SU-DHL-6 (cell line): ENCODE data around the gene PLXNB2.

ENCODE experiments used
- H2AFZ ChIP-seq: fragments of 200-600 bp; sonication (generic); 2 replicates; pipeline ENCODE4 v1.6.1; 2014; ENCODE audit warnings: low read depth, mild to moderate bottlenecking, moderate library complexity, mixed read lengths, antibody characterized with exemption, low read length; ENCODE audit not compliant: severe bottlenecking
- H3F3A ChIP-seq: fragments of 200-600 bp; shearing (Covaris generic); 2 replicates; pipeline ENCODE4 v1.6.0; 2016; ENCODE audit warnings: antibody characterized with exemption, mild to moderate bottlenecking; ENCODE audit not compliant: insufficient read depth
- H3K27ac ChIP-seq: fragments of 200-600 bp; sonication (generic); 2 replicates; pipeline ENCODE4 v1.5.1; 2016; ENCODE audit warnings: low read depth, mild to moderate bottlenecking, low read length, moderate library complexity, mixed read lengths
- H3K27me3 ChIP-seq: fragments of 200-600 bp; sonication (generic), shearing (Covaris generic); 2 replicates; pipeline ENCODE4 v1.6.0; 2014; ENCODE audit warnings: mild to moderate bottlenecking, low read length
- H3K36me3 ChIP-seq: fragments of 200-600 bp; sonication (generic); 2 replicates; pipeline ENCODE4 v1.6.1; 2014; ENCODE audit warnings: mild to moderate bottlenecking, low read length, mixed read lengths
- H3K4me2 ChIP-seq: fragments of 300-600, 200-600 bp; shearing (Covaris generic), sonication (generic); 2 replicates; pipeline ENCODE4 v1.6.0; 2014; ENCODE audit warnings: low read length, low read depth, mild to moderate bottlenecking; ENCODE audit not compliant: poor library complexity, severe bottlenecking
- H3K4me3 ChIP-seq: fragments of 200-600 bp; sonication (generic); 2 replicates; pipeline ENCODE4 v1.5.1; 2014; ENCODE audit warnings: antibody characterized with exemption, low read length, mild to moderate bottlenecking, mixed read lengths; ENCODE audit not compliant: insufficient read depth, poor library complexity, severe bottlenecking
- H3K79me2 ChIP-seq: fragments of 200-600 bp; sonication (generic); 2 replicates; pipeline ENCODE4 v1.6.1; 2014; ENCODE audit warnings: mild to moderate bottlenecking, low read length, moderate library complexity; ENCODE audit not compliant: insufficient read depth
- H3K9ac ChIP-seq: fragments of 200-600 bp; sonication (generic); 2 replicates; pipeline ENCODE4 v1.7.0; 2014; ENCODE audit warnings: mild to moderate bottlenecking, low read length
- H3K9me2 ChIP-seq: fragments of 200-600 bp; sonication (generic); replicated peaks from 2 replicates; pipeline ENCODE4 v1.6.1; 2014; ENCODE audit warnings: low read length; ENCODE audit not compliant: insufficient read depth
- H3K9me3 ChIP-seq: fragments of 200-600 bp; sonication (generic); 2 replicates; pipeline ENCODE4 v1.6.1; 2014; ENCODE audit warnings: low read length, mixed read lengths; ENCODE audit not compliant: insufficient read depth
- H4K20me1 ChIP-seq: fragments of 200-600 bp; sonication (generic); 2 replicates; pipeline ENCODE4 v1.6.1; 2014; ENCODE audit warnings: low read depth, mild to moderate bottlenecking, antibody characterized with exemption, low read length, moderate library complexity, mixed read lengths
- EZH2phosphoT487 ChIP-seq: fragments of 200-600 bp; sonication (generic), shearing (Covaris generic); conservative IDR thresholded peaks from 2 replicates; pipeline ENCODE4 v1.6.1; 2018; ENCODE audit warnings: mild to moderate bottlenecking, antibody characterized with exemption, low read length, moderate library complexity, mixed read lengths
- TF ChIP-seq, protein P1 (sequence below): fragments of 200-600 bp; sonication (generic); IDR thresholded peaks from one replicate; pipeline ENCODE4 v1.5.1; 2017; ENCODE audit warnings: antibody characterized with exemption, mild to moderate bottlenecking, low read length, moderate library complexity; ENCODE audit not compliant: insufficient read depth, poor library complexity, severe bottlenecking

Gene PLXNB2

DNA sequence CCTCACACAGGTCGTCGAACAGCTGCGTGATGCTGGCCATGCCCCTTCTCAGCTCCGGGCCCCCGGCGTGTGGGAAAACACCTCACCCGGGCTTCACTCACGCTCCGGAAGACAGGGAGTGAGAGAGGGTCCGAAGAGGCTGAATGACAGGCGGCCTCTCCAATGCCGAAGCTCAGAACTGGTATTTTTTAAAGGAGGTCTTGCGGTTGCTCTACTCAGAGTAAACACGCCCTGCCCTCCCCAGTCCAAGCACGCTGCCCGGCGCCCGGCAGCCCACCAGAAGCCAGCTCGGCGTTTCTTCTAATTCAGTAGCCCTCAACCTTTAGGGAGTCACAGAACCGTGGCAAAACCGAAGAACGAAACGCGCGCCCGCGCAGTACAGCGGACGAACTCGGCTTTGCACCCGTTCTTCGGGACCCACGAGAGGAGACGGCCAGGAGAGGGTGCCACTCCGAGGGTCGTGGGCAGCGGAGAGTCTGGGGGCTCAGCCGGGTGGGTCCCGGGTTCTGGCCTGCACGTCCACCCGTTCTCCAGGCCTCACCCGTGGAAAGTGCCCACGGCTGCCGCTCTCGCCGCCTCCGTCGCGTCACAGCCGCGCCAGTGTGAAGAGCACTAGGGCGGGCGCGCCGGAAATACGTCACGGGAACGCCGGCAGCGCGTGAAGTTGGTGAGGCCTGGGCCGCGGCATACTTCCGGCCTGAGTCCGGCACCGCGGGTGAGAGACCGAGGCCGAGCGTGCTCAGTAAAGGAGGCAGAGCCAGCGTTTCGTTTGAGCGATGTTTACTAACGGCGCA is 62.8 kb downstream of the PLXNB2 start, which contains the start of gene TUBGCP6:
TSS of gene TUBGCP6 (minus strand) at position 604 of the 794 bp plus-strand sequence. CDS start at position 40, 564 bp downstream.
- Histone ChIP-seq H3K9me2 (no peaks in the 10 kb centered on the region), H3K9ac (peak within 1 kb of the TSS; percentile 83), H3K27me3 (no peaks in the 10 kb centered on the region), H2AFZ (peak within 1 kb of the TSS; percentile 13), H3K27ac (peak within 1 kb of the TSS; percentile 87), H3K9me3 (no peaks in the 10 kb centered on the region), H4K20me1 (no peaks in the 10 kb centered on the region), H3F3A (peaks cover 35% of the 10 kb centered on the region), H3K4me2 (peak within 1 kb of the TSS; percentile 96), H3K79me2 (peaks cover 44% of the 10 kb centered on the region), H3K4me3 (peak within 1 kb of the TSS; percentile 86), H3K36me3 (no peaks in the 10 kb centered on the region)
- TF ChIP-seq, protein P1, sequence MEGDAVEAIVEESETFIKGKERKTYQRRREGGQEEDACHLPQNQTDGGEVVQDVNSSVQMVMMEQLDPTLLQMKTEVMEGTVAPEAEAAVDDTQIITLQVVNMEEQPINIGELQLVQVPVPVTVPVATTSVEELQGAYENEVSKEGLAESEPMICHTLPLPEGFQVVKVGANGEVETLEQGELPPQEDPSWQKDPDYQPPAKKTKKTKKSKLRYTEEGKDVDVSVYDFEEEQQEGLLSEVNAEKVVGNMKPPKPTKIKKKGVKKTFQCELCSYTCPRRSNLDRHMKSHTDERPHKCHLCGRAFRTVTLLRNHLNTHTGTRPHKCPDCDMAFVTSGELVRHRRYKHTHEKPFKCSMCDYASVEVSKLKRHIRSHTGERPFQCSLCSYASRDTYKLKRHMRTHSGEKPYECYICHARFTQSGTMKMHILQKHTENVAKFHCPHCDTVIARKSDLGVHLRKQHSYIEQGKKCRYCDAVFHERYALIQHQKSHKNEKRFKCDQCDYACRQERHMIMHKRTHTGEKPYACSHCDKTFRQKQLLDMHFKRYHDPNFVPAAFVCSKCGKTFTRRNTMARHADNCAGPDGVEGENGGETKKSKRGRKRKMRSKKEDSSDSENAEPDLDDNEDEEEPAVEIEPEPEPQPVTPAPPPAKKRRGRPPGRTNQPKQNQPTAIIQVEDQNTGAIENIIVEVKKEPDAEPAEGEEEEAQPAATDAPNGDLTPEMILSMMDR: no peak
- TF ChIP-seq EZH2phosphoT487: no peak

DNA sequence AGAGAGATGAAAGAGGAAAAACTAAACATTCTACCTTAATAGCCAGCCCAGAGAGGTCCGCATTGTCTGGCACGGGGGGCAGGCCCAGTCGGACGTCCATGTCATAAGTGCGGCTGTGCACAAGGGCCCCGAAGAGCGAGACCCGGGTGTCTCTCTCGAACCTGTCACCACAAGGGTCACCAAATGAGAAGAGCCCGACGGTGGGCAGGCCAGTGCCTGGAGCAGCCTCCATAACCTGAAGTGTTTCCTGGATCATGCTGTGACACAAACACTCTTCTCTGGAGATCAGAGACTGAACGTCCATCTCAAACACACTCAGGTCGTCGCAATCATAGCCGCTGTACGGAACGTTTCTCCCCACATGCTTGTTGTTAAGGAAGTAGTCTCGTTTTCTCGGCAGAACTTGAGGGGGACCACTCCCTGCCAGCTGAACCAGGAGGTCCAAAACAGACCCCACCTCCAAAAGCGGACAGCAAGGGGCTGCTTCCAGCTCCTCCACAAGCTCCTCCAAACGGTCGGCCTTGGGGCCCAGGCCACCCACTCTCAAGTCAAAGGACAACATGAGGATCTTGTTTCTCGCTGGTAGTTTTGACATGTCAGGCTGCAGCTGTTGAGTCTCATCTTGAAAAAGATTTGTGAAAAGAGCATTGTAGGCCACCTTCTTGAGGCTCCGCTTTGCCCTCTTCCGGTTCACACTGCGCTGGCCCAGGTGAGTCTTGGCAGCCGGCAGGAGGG is 63.6 kb downstream of the PLXNB2 start:
- Histone ChIP-seq H3K9me2 (no peaks in the 10 kb centered on the region), H2AFZ (no peak overlapping the region), H3K4me2 (peak overlapping the region; percentile 96), H3K27ac (peak overlapping the region; percentile 87), H3K4me3 (peak overlapping the region; percentile 86), H3K9ac (peak overlapping the region; percentile 83), H3K27me3 (no peaks in the 10 kb centered on the region), H3K79me2 (peaks cover 52% of the 10 kb centered on the region), H4K20me1 (no peaks in the 10 kb centered on the region), H3K36me3 (no peaks in the 10 kb centered on the region), H3F3A (peaks cover 35% of the 10 kb centered on the region), H3K9me3 (no peaks in the 10 kb centered on the region)
- TF ChIP-seq EZH2phosphoT487: no peak
- TF ChIP-seq, protein P1: no peak

DNA sequence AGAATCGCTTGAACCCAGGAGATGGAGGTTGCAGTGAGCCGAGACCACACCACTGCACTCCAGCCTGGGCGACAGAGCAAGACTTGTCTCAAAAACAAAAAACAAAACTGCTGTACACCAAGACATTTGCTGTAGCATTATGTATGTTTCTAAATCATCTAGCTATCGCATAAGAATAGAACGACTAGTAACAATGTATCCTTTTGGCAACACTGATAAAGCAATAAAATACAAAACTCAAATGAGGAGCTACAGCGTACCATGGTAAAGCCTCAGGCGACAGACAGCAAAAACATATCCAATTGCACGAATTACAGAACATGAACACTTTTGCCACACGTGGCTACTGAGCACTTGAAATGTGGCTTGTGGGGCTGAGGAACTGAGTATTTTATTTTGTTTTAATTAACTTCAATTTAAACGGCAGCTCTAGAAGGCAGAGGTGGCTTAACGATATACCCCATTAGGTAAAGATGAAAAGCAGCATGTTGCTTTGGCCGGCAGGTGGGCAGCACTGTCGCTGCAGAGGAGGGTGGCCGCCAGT is 65.0 kb downstream of the PLXNB2 start:
- H3K27ac ChIP-seq: peak overlapping the region; percentile 64
- TF ChIP-seq, protein P1: no peak
- no peak for TF ChIP-seq EZH2phosphoT487
- peak overlapping the region; percentile 86 for H3K4me3 ChIP-seq
- H3K9ac ChIP-seq: peak overlapping the region; percentile 83
- H3K27me3 ChIP-seq: no peaks in the 10 kb centered on the region
- H3K4me2 ChIP-seq: peak overlapping the region; percentile 96
- no peaks in the 10 kb centered on the region for H3K36me3 ChIP-seq
- peaks cover 54% of the 10 kb centered on the region for H3K79me2 ChIP-seq
- H3F3A ChIP-seq: peaks cover 35% of the 10 kb centered on the region
- no peaks in the 10 kb centered on the region for H4K20me1 ChIP-seq
- no peaks in the 10 kb centered on the region for H3K9me3 ChIP-seq
- no peak overlapping the region for H2AFZ ChIP-seq
- no peaks in the 10 kb centered on the region for H3K9me2 ChIP-seq
